ENCODE results near the gene BHLHE40.
A peak's percentile ranks its signal among the peaks of the same experiment; 100 is the strongest.

Gene BHLHE40

GRCh38 chr3:4979428-4980228, at the start of gene BHLHE40:
TSS of gene BHLHE40 (plus strand) at chr3:4979437. CDS start at chr3:4979719, 282 bp downstream.
- H3K4me3 ChIP-seq (ENCODE audit: low read depth in 1 of 2, low read length in 2 of 2), result peak within 1 kb of the TSS; percentile 98 to 99
- H3K27me3 ChIP-seq (ENCODE audit: low read depth, low read length), result no peaks in the 10 kb centered on the region
- H3K4me1 ChIP-seq (ENCODE audit: control insufficient read depth in 1 of 2, insufficient read depth in 2 of 2, low read length in 2 of 2), result peaks cover 7 to 21% of the 10 kb centered on the region in 2 donors
- H3K27ac ChIP-seq (ENCODE audit: low read length), result peak within 1 kb of the TSS; percentile 100
- H3K36me3 ChIP-seq (ENCODE audit: control insufficient read depth in 1 of 2, insufficient read depth in 2 of 2, low read length in 2 of 2), result peaks cover 20 to 28% of the 10 kb centered on the region in 2 donors
- no peaks in the 10 kb centered on the region for H3K9me3 ChIP-seq (ENCODE audit: control insufficient read depth in 1 of 2, low read length in 2 of 2)

- no peaks in the 10 kb centered on the region for H3K36me3 ChIP-seq (ENCODE audit: control insufficient read depth in 1 of 2, insufficient read depth in 2 of 2, low read length in 2 of 2)
Observed at GRCh38 chr3:4930501-4930900, 48.7 kb upstream of the BHLHE40 start.

GRCh38 chr3:4934050-4934449, 45.2 kb upstream of the BHLHE40 start:
- H3K4me3 ChIP-seq (ENCODE audit: low read depth in 1 of 2, low read length in 2 of 2), result no peak overlapping the region
- H3K27ac ChIP-seq (ENCODE audit: low read length), result no peak overlapping the region
- no peaks in the 10 kb centered on the region for H3K4me1 ChIP-seq (ENCODE audit: control insufficient read depth in 1 of 2, insufficient read depth in 2 of 2, low read length in 2 of 2)
- H3K9me3 ChIP-seq (ENCODE audit: control insufficient read depth in 1 of 2, low read length in 2 of 2), result no peaks in the 10 kb centered on the region
- H3K36me3 ChIP-seq (ENCODE audit: control insufficient read depth in 1 of 2, insufficient read depth in 2 of 2, low read length in 2 of 2), result no peaks in the 10 kb centered on the region
- H3K27me3 ChIP-seq (ENCODE audit: low read depth, low read length), result no peaks in the 10 kb centered on the region

More at GRCh38 chr3:4930501-4930900, 48.7 kb upstream of the BHLHE40 start:
- Histone ChIP-seq H3K27ac (ENCODE audit: low read length) (no peak overlapping the region), H3K4me1 (ENCODE audit: control insufficient read depth in 1 of 2, insufficient read depth in 2 of 2, low read length in 2 of 2) (no peaks in the 10 kb centered on the region), H3K4me3 (ENCODE audit: low read depth in 1 of 2, low read length in 2 of 2) (no peak overlapping the region), H3K9me3 (ENCODE audit: control insufficient read depth in 1 of 2, low read length in 2 of 2) (no peaks in the 10 kb centered on the region), H3K27me3 (ENCODE audit: low read depth, low read length) (no peaks in the 10 kb centered on the region)

GRCh38 chr3:4935347-4935746, 43.9 kb upstream of the BHLHE40 start:
- no peak overlapping the region for H3K27ac ChIP-seq (ENCODE audit: low read length)
- H3K36me3 ChIP-seq (ENCODE audit: control insufficient read depth in 1 of 2, insufficient read depth in 2 of 2, low read length in 2 of 2), result no peaks in the 10 kb centered on the region
- H3K27me3 ChIP-seq (ENCODE audit: low read depth, low read length), result no peaks in the 10 kb centered on the region
- H3K4me1 ChIP-seq (ENCODE audit: control insufficient read depth in 1 of 2, insufficient read depth in 2 of 2, low read length in 2 of 2), result no peaks in the 10 kb centered on the region
- H3K4me3 ChIP-seq (ENCODE audit: low read depth in 1 of 2, low read length in 2 of 2), result no peak overlapping the region
- H3K9me3 ChIP-seq (ENCODE audit: control insufficient read depth in 1 of 2, low read length in 2 of 2), result no peaks in the 10 kb centered on the region

- no peak overlapping the region for H3K4me3 ChIP-seq (ENCODE audit: low read depth in 1 of 2, low read length in 2 of 2)
- no peaks in the 10 kb centered on the region for H3K27me3 ChIP-seq (ENCODE audit: low read depth, low read length)
- H3K4me1 ChIP-seq (ENCODE audit: control insufficient read depth in 1 of 2, insufficient read depth in 2 of 2, low read length in 2 of 2), result no peaks in the 10 kb centered on the region
- no peaks in the 10 kb centered on the region for H3K9me3 ChIP-seq (ENCODE audit: control insufficient read depth in 1 of 2, low read length in 2 of 2)
- no peak overlapping the region for H3K27ac ChIP-seq (ENCODE audit: low read length)
- H3K36me3 ChIP-seq (ENCODE audit: control insufficient read depth in 1 of 2, insufficient read depth in 2 of 2, low read length in 2 of 2), result no peaks in the 10 kb centered on the region
Observed at GRCh38 chr3:4936982-4937614, 42.1 kb upstream of the BHLHE40 start.

- Histone ChIP-seq H3K36me3 (ENCODE audit: control insufficient read depth in 1 of 2, insufficient read depth in 2 of 2, low read length in 2 of 2) (no peaks in the 10 kb centered on the region), H3K9me3 (ENCODE audit: control insufficient read depth in 1 of 2, low read length in 2 of 2) (no peaks in the 10 kb centered on the region), H3K4me1 (ENCODE audit: control insufficient read depth in 1 of 2, insufficient read depth in 2 of 2, low read length in 2 of 2) (no peaks in the 10 kb centered on the region), H3K27me3 (ENCODE audit: low read depth, low read length) (no peaks in the 10 kb centered on the region), H3K27ac (ENCODE audit: low read length) (no peak overlapping the region), H3K4me3 (ENCODE audit: low read depth in 1 of 2, low read length in 2 of 2) (no peak overlapping the region)
Observed at GRCh38 chr3:4938281-4938982, 40.8 kb upstream of the BHLHE40 start.

GRCh38 chr3:4939276-4939675, 40.0 kb upstream of the BHLHE40 start:
- Histone ChIP-seq H3K4me1 (ENCODE audit: control insufficient read depth in 1 of 2, insufficient read depth in 2 of 2, low read length in 2 of 2) (no peaks in the 10 kb centered on the region), H3K36me3 (ENCODE audit: control insufficient read depth in 1 of 2, insufficient read depth in 2 of 2, low read length in 2 of 2) (no peaks in the 10 kb centered on the region), H3K9me3 (ENCODE audit: control insufficient read depth in 1 of 2, low read length in 2 of 2) (no peaks in the 10 kb centered on the region), H3K27ac (ENCODE audit: low read length) (no peak overlapping the region), H3K4me3 (ENCODE audit: low read depth in 1 of 2, low read length in 2 of 2) (no peak overlapping the region), H3K27me3 (ENCODE audit: low read depth, low read length) (no peaks in the 10 kb centered on the region)

GRCh38 chr3:4940985-4941384, 38.3 kb upstream of the BHLHE40 start:
- Histone ChIP-seq H3K27me3 (ENCODE audit: low read depth, low read length) (no peaks in the 10 kb centered on the region), H3K4me1 (ENCODE audit: control insufficient read depth in 1 of 2, insufficient read depth in 2 of 2, low read length in 2 of 2) (no peaks in the 10 kb centered on the region), H3K27ac (ENCODE audit: low read length) (no peak overlapping the region), H3K4me3 (ENCODE audit: low read depth in 1 of 2, low read length in 2 of 2) (no peak overlapping the region), H3K36me3 (ENCODE audit: control insufficient read depth in 1 of 2, insufficient read depth in 2 of 2, low read length in 2 of 2) (no peaks in the 10 kb centered on the region), H3K9me3 (ENCODE audit: control insufficient read depth in 1 of 2, low read length in 2 of 2) (no peaks in the 10 kb centered on the region)

GRCh38 chr3:4943549-4943948, 35.7 kb upstream of the BHLHE40 start:
- no peaks in the 10 kb centered on the region for H3K9me3 ChIP-seq (ENCODE audit: control insufficient read depth in 1 of 2, low read length in 2 of 2)
- no peaks in the 10 kb centered on the region for H3K4me1 ChIP-seq (ENCODE audit: control insufficient read depth in 1 of 2, insufficient read depth in 2 of 2, low read length in 2 of 2)
- no peaks in the 10 kb centered on the region for H3K27me3 ChIP-seq (ENCODE audit: low read depth, low read length)
- H3K27ac ChIP-seq (ENCODE audit: low read length), result no peak overlapping the region
- H3K4me3 ChIP-seq (ENCODE audit: low read depth in 1 of 2, low read length in 2 of 2), result no peak overlapping the region
- H3K36me3 ChIP-seq (ENCODE audit: control insufficient read depth in 1 of 2, insufficient read depth in 2 of 2, low read length in 2 of 2), result no peaks in the 10 kb centered on the region

GRCh38 chr3:4945324-4945723, 33.9 kb upstream of the BHLHE40 start:
- Histone ChIP-seq H3K27me3 (ENCODE audit: low read depth, low read length) (no peaks in the 10 kb centered on the region), H3K4me1 (ENCODE audit: control insufficient read depth in 1 of 2, insufficient read depth in 2 of 2, low read length in 2 of 2) (no peaks in the 10 kb centered on the region), H3K9me3 (ENCODE audit: control insufficient read depth in 1 of 2, low read length in 2 of 2) (no peaks in the 10 kb centered on the region), H3K36me3 (ENCODE audit: control insufficient read depth in 1 of 2, insufficient read depth in 2 of 2, low read length in 2 of 2) (no peaks in the 10 kb centered on the region), H3K4me3 (ENCODE audit: low read depth in 1 of 2, low read length in 2 of 2) (no peak overlapping the region), H3K27ac (ENCODE audit: low read length) (no peak overlapping the region)

GRCh38 chr3:4947028-4947427, 32.2 kb upstream of the BHLHE40 start:
- H3K36me3 ChIP-seq (ENCODE audit: control insufficient read depth in 1 of 2, insufficient read depth in 2 of 2, low read length in 2 of 2), result no peaks in the 10 kb centered on the region
- H3K4me3 ChIP-seq (ENCODE audit: low read depth in 1 of 2, low read length in 2 of 2), result no peak overlapping the region
- H3K9me3 ChIP-seq (ENCODE audit: control insufficient read depth in 1 of 2, low read length in 2 of 2), result no peaks in the 10 kb centered on the region
- no peaks in the 10 kb centered on the region for H3K27me3 ChIP-seq (ENCODE audit: low read depth, low read length)
- H3K27ac ChIP-seq (ENCODE audit: low read length), result no peak overlapping the region
- no peaks in the 10 kb centered on the region for H3K4me1 ChIP-seq (ENCODE audit: control insufficient read depth in 1 of 2, insufficient read depth in 2 of 2, low read length in 2 of 2)

All from muscle layer of duodenum (tissue), 2 donors.